Lung (tissue), 12 donors: Measurements from ENCODE around the gene HTT. TPM values are rescaled to one million over a fixed set of nuclear protein-coding genes. Genes with fewer than 3 reads are reported as not detected.

Experiments used
- ATAC-seq: fragments of 200-7000 bp; cut with Tn5 transposase; one replicate; pipeline ENCODE4 v1.9.1; 2020; ENCODE audit warnings: moderate number of reproducible peaks; ENCODE audit not compliant: insufficient read depth, low FRiP score
- DNase-seq, 3 donors: peaks; one replicate each; pipeline ENCODE4 v3.0.0-alpha.2; 2013 to 2017
- H3K27ac ChIP-seq, 2 donors: one replicate each; pipeline ENCODE4 v1.5.1; 2013; ENCODE audit warnings: mild to moderate bottlenecking in 2 of 2, moderate library complexity in 2 of 2, control low read depth in 1 of 2, inconsistent platforms in 1 of 2, low read depth in 1 of 2, low read length in 1 of 2
- H3K27me3 ChIP-seq, 3 donors: one replicate each; pipeline ENCODE4 v1.5.1; 2013; ENCODE audit warnings: low read length in 2 of 3; ENCODE audit not compliant: control insufficient read depth in 3 of 3, insufficient read depth in 3 of 3
- H3K36me3 ChIP-seq, 4 donors: one replicate each; pipeline ENCODE4 v1.5.1; 2013; ENCODE audit warnings: low read length in 4 of 4, mild to moderate bottlenecking in 1 of 4, moderate library complexity in 1 of 4; ENCODE audit not compliant: control insufficient read depth in 4 of 4, insufficient read depth in 4 of 4
- H3K4me1 ChIP-seq, 5 donors: one replicate each; pipeline ENCODE4 v1.5.1; 2013; ENCODE audit warnings: low read length in 5 of 5, mild to moderate bottlenecking in 2 of 5, moderate library complexity in 1 of 5; ENCODE audit not compliant: control insufficient read depth in 5 of 5, insufficient read depth in 5 of 5
- H3K4me3 ChIP-seq: one replicate; pipeline ENCODE4 v1.5.1; 2013; ENCODE audit warnings: mild to moderate bottlenecking, control low read depth, moderate library complexity
- H3K9ac ChIP-seq, 2 donors: one replicate each; pipeline ENCODE4 v1.5.1; 2013; ENCODE audit warnings: low read length in 2 of 2, control low read depth in 1 of 2; ENCODE audit not compliant: insufficient read depth in 1 of 2
- H3K9me3 ChIP-seq, 4 donors: one replicate each; pipeline ENCODE4 v1.5.1; 2013; ENCODE audit warnings: low read length in 3 of 4, mild to moderate bottlenecking in 1 of 4, moderate library complexity in 1 of 4; ENCODE audit not compliant: control insufficient read depth in 4 of 4, insufficient read depth in 3 of 4
- CTCF ChIP-seq: IDR thresholded peaks from 2 replicates; pipeline ENCODE4 v1.5.1; 2012; ENCODE audit warnings: mild to moderate bottlenecking; ENCODE audit errors: control extremely low read depth, extremely low read depth
- WGBS, 2 donors: extraction: QIAGEN DNeasy Blood & Tissue Kit; methylation state at CpG; one replicate each; pipeline ENCODE4 v1.1.7; 2013; 5-methylcytosine and 5-hydroxymethylcytosine counted together
- polyA plus RNA-seq, 2 donors: library from polyadenylated mRNA; stranded (reverse); fragments of 200-250 nt; gene quantifications; one replicate each; pipeline ENCODE4 v1.2.1, GENCODE V29; 2013
- total RNA-seq, 2 donors: library from RNA; depleted of rRNA in 1 of 2; stranded (reverse); fragments of >200 nt in 1 of 2; gene quantifications; one replicate each; pipeline ENCODE4 v1.2.1, GENCODE V29; 2014 to 2021
- donor health status: control.
- donor health status: control.
- donor health status: Bipolar disorder and iron deficiency.
- donor health status: healthy.
- donor health status: DM: yes; HTN: yes; CAD: no.

Gene HTT
- total and polyA plus RNA-seq, 4 donors: 17.0 to 109 (median 48.4) TPM

GRCh38 chr4:3267576-3268394 is 193.3 kb downstream of the HTT start:
- Histone ChIP-seq H3K27me3 (no peaks in the 10 kb centered on the region), H3K36me3 (no peaks in the 10 kb centered on the region), H3K9me3 (no peaks in the 10 kb centered on the region), H3K9ac (no peak overlapping the region), H3K4me3 (no peak overlapping the region), H3K27ac (no peak overlapping the region), H3K4me1 (no peaks in the 10 kb centered on the region)
- 72 to 82% methylated on average over 18 of the region's 18 CpGs for WGBS, 2 donors
- TF ChIP-seq CTCF: no peak
- ATAC-seq (no peak), DNase-seq (no peak)

DNA sequence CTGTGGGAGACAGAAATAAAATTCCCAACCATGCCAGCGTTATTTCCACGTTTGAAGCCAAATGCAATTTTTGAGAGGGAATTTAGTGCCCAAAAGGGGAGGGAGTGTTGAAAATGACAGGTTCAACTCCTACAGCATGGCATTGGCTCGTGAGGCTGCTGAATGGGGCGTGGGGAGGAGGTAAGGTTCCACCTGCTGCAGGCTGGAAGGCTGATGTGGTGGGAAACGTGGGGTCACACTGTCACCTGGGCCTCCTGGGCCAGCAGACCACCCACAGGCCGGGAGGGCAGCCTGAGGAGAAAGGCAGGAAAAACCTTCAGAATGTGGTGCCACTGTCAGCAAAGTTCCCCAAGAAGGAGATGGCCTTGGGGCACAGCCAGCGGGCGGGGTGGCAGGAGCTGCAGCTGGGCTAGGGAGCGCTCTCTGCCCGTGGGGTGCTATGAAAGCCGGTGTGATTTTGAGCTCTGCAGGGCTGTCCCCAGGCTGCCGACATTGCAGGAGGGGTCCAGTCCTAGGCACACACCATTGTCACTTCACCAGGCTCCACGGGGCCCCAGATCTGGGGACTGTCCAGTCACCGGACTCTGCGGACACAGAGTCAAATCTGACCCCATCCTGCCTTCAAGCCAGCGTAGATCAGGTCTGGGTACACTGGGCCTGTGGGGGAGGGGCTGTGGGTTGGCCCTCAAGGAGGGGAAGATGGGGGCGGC is 194.1 kb downstream of the HTT start:
- no peak for TF ChIP-seq CTCF
- no peak overlapping the region for H3K9ac ChIP-seq
- DNase-seq (no peak), ATAC-seq (no peak)
- 87 to 92% methylated on average over 17 of the region's 17 CpGs for WGBS, 2 donors
- no peak overlapping the region for H3K4me3 ChIP-seq
- no peaks in the 10 kb centered on the region for H3K9me3 ChIP-seq
- no peaks in the 10 kb centered on the region for H3K36me3 ChIP-seq
- H3K27me3 ChIP-seq: no peaks in the 10 kb centered on the region
- no peaks in the 10 kb centered on the region for H3K4me1 ChIP-seq
- H3K27ac ChIP-seq: no peak overlapping the region

DNA sequence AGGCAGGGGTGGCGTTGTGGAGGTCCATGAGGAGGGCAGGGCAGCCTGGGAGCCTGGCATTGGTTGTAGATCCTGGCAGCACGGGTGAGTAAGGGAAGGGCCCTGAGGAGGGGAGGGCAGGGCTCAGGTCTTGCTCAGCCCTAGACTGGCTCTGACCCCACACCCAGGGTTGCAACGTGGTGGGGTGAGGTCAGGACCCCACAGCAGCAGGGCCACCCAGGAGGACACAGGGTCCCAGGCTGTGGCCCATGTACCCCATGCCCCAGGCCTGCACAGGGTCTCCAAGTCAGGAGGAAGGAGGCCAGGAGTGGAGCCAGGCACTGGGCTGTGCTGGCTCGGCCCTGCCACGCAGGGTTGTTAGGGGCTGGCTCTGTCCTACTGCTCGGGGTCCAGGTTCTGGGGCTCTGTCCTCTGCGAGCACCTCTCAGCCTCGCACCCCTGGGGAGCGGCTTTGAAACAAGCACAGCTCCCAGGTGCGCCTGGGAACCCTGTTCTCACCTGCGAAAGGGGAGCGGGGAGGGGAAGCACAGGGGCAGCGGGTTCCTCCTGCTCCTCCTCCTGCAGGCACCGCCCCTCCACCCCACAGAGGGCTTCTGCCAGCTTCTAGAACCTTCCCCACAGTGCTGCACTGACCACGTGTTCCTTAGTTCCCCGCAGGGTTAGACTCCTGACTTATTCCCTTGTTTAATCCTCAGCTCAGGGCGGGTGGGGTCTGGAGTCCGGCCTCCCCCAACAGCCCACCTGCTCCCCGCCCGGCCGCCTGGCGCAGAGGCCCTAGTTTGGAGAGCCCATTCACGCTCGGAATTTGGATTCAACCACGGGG is 194.8 kb downstream of the HTT start:
- no peak for TF ChIP-seq CTCF
- Histone ChIP-seq H3K27me3 (no peaks in the 10 kb centered on the region), H3K4me3 (no peak overlapping the region), H3K27ac (no peak overlapping the region), H3K36me3 (no peaks in the 10 kb centered on the region), H3K9me3 (no peaks in the 10 kb centered on the region), H3K9ac (no peak overlapping the region), H3K4me1 (no peaks in the 10 kb centered on the region)
- ATAC-seq: no peak
- no peak for DNase-seq
- WGBS, 2 donors: 82 to 90% methylated on average over 25 of the region's 25 CpGs
